ENCODE results near the gene QKI. TPM values are rescaled to one million over a fixed set of nuclear protein-coding genes. Genes with fewer than 3 reads are reported as not detected.
A peak's percentile ranks its signal among the peaks of the same experiment; 100 is the strongest.

The QKI gene
- total RNA-seq, 3 donors from 2014 or later (not counting 1 experiment from before 2014, with no cell fraction given) = 148 to 174 (median 166) TPM

- H3K4me1 Mint-ChIP-seq = peaks cover 56 to 73% of the 10 kb centered on the region in 2 donors
- WGBS (ENCODE audit: insufficient coverage) = 38% methylated on average over 1 of the region's 2 CpGs
- peak overlapping the region; percentile 62 to 80 for H3K27ac Mint-ChIP-seq
- TF ChIP-seq, protein P1, sequence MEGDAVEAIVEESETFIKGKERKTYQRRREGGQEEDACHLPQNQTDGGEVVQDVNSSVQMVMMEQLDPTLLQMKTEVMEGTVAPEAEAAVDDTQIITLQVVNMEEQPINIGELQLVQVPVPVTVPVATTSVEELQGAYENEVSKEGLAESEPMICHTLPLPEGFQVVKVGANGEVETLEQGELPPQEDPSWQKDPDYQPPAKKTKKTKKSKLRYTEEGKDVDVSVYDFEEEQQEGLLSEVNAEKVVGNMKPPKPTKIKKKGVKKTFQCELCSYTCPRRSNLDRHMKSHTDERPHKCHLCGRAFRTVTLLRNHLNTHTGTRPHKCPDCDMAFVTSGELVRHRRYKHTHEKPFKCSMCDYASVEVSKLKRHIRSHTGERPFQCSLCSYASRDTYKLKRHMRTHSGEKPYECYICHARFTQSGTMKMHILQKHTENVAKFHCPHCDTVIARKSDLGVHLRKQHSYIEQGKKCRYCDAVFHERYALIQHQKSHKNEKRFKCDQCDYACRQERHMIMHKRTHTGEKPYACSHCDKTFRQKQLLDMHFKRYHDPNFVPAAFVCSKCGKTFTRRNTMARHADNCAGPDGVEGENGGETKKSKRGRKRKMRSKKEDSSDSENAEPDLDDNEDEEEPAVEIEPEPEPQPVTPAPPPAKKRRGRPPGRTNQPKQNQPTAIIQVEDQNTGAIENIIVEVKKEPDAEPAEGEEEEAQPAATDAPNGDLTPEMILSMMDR (IDR thresholded peaks at IDR 0.05) = no peak
- no peaks in the 10 kb centered on the region for H3K36me3 Mint-ChIP-seq
- no peak for ATAC-seq
- H3K4me3 ChIP-seq (ENCODE audit: low read length) = no peak overlapping the region
- H3K27me3 Mint-ChIP-seq (ENCODE audit: low read depth in 2 of 2) = no peaks in the 10 kb centered on the region
- H3K4me3 Mint-ChIP-seq = peak overlapping the region; percentile 71
- no peaks in the 10 kb centered on the region for H3K27me3 ChIP-seq (ENCODE audit: control insufficient read depth, insufficient read depth, low read length)
- intact Hi-C loops (cut with micrococcal nuclease) = no loop called here
- DNase-seq = no peak
- no peaks in the 10 kb centered on the region for H3K9me3 Mint-ChIP-seq
- H3K4me1 ChIP-seq (ENCODE audit: control insufficient read depth, insufficient read depth, low read length) = peaks cover 2% of the 10 kb centered on the region
- H3K9me3 ChIP-seq (ENCODE audit: control insufficient read depth, insufficient read depth, low read length) = no peaks in the 10 kb centered on the region
- no peak overlapping the region for H3K27ac ChIP-seq (ENCODE audit: low read length)
- H3K36me3 ChIP-seq (ENCODE audit: control insufficient read depth, insufficient read depth, low read length) = no peaks in the 10 kb centered on the region
These were observed 5.7 kb downstream of the QKI start for GRCh38 chr6:163420289-163420614.

GRCh38 chr6:163422550-163422949 lies 8.0 kb downstream of the QKI start:
- H3K27me3 Mint-ChIP-seq (ENCODE audit: low read depth in 2 of 2) = no peaks in the 10 kb centered on the region
- H3K27ac Mint-ChIP-seq = no peak overlapping the region
- ATAC-seq = no peak
- no peak for DNase-seq
- Histone ChIP-seq H3K36me3 (ENCODE audit: control insufficient read depth, insufficient read depth, low read length) (no peaks in the 10 kb centered on the region), H3K4me1 (ENCODE audit: control insufficient read depth, insufficient read depth, low read length) (peaks cover 7% of the 10 kb centered on the region), H3K4me3 (ENCODE audit: low read length) (no peak overlapping the region), H3K27ac (ENCODE audit: low read length) (no peak overlapping the region), H3K9me3 (ENCODE audit: control insufficient read depth, insufficient read depth, low read length) (no peaks in the 10 kb centered on the region), H3K27me3 (ENCODE audit: control insufficient read depth, insufficient read depth, low read length) (no peaks in the 10 kb centered on the region)
- TF ChIP-seq, protein P1 (IDR thresholded peaks at IDR 0.05) = no peak
- WGBS (ENCODE audit: insufficient coverage) = 92% methylated on average over 3 of the region's 3 CpGs
- H3K36me3 Mint-ChIP-seq = no peaks in the 10 kb centered on the region
- intact Hi-C loops (cut with micrococcal nuclease) = no loop called here
- no peaks in the 10 kb centered on the region for H3K9me3 Mint-ChIP-seq
- H3K4me1 Mint-ChIP-seq = peaks cover 47 to 70% of the 10 kb centered on the region in 2 donors
- H3K4me3 Mint-ChIP-seq = no peak overlapping the region

- H3K36me3 Mint-ChIP-seq = no peaks in the 10 kb centered on the region
- TF ChIP-seq, protein P1 (IDR thresholded peaks at IDR 0.05) = no peak
- H3K9me3 ChIP-seq (ENCODE audit: control insufficient read depth, insufficient read depth, low read length) = no peaks in the 10 kb centered on the region
- H3K9me3 Mint-ChIP-seq = no peaks in the 10 kb centered on the region
- ATAC-seq (no peak), DNase-seq (no peak)
- 86% methylated on average over 2 of the region's 2 CpGs for WGBS (ENCODE audit: insufficient coverage)
- no peak overlapping the region for H3K4me3 ChIP-seq (ENCODE audit: low read length)
- H3K36me3 ChIP-seq (ENCODE audit: control insufficient read depth, insufficient read depth, low read length) = no peaks in the 10 kb centered on the region
- H3K27ac Mint-ChIP-seq = no peak overlapping the region
- peaks cover 6% of the 10 kb centered on the region for H3K4me1 ChIP-seq (ENCODE audit: control insufficient read depth, insufficient read depth, low read length)
- intact Hi-C loops (cut with micrococcal nuclease) = no loop called here
- peaks cover 41 to 72% of the 10 kb centered on the region in 2 donors for H3K4me1 Mint-ChIP-seq
- no peak overlapping the region for H3K27ac ChIP-seq (ENCODE audit: low read length)
- no peak overlapping the region for H3K4me3 Mint-ChIP-seq
- no peaks in the 10 kb centered on the region for H3K27me3 Mint-ChIP-seq (ENCODE audit: low read depth in 2 of 2)
- H3K27me3 ChIP-seq (ENCODE audit: control insufficient read depth, insufficient read depth, low read length) = no peaks in the 10 kb centered on the region
These were observed 9.2 kb downstream of the QKI start for GRCh38 chr6:163423696-163424095.

DNA sequence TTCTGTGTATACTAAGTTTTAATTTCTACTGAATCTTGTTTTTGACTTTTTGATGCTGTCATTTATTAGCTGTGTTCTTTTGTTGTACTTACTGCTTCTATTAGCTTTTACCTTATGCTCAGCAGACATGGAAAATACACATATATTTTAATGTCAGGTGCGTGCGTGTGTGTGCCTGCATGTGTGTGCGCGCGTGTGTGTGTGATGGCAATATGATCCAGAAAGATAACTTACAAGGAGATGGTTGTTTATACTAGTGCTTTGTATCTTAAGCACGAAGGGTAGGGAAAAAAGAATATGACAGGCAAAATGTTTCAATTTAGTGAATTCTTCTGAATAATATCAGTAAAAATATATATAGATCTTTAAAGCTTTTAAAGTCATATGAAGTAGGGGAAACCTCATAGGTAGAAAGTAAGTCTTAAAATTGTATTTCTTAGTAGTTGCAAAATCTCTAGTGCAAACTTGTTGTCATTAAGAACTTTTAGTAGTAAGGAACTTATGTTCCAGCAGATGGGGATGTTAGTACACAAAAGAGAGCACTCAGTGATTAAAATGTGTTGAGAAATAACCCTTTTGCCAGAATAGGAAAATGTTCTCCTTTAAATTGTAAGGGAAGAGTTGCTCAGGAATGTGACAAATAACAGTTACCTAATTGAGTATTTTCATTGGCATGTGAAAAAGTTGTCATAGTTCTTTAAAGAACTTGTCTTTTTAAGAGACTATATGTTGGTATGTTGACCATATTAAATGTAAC lies 13.2 kb downstream of the QKI start:
- Mint-ChIP-seq H3K27me3 (ENCODE audit: low read depth in 2 of 2) (no peaks in the 10 kb centered on the region), H3K27ac (no peak overlapping the region), H3K36me3 (no peaks in the 10 kb centered on the region), H3K4me1 (peaks cover 40 to 70% of the 10 kb centered on the region in 2 donors), H3K9me3 (no peaks in the 10 kb centered on the region), H3K4me3 (no peak overlapping the region)
- intact Hi-C loops (cut with micrococcal nuclease) = loop anchor here (1.0 kb wide), 1 partner anchor 530 kb away; no protein-coding TSS in a partner anchor
- 98% methylated on average over 5 of the region's 6 CpGs for WGBS (ENCODE audit: insufficient coverage)
- Histone ChIP-seq H3K36me3 (ENCODE audit: control insufficient read depth, insufficient read depth, low read length) (no peaks in the 10 kb centered on the region), H3K27me3 (ENCODE audit: control insufficient read depth, insufficient read depth, low read length) (no peaks in the 10 kb centered on the region), H3K4me1 (ENCODE audit: control insufficient read depth, insufficient read depth, low read length) (peaks cover 6% of the 10 kb centered on the region), H3K27ac (ENCODE audit: low read length) (no peak overlapping the region), H3K9me3 (ENCODE audit: control insufficient read depth, insufficient read depth, low read length) (no peaks in the 10 kb centered on the region), H3K4me3 (ENCODE audit: low read length) (no peak overlapping the region)
- peak in 1 of 2 donors; percentile 61 for DNase-seq
- peak in 2 of 3 donors; percentile 48 to 53 for ATAC-seq
- TF ChIP-seq, protein P1 (IDR thresholded peaks at IDR 0.05) = peak; percentile 53

All from natural killer cell (primary cell).